ENCODE data around the gene POMGNT2.
"Not testable (repeated sequence)": the region's sequence is repeated elsewhere in the genome, so short reads cannot be mapped to it uniquely, and the experiment has no call there.

The POMGNT2 gene

DNA sequence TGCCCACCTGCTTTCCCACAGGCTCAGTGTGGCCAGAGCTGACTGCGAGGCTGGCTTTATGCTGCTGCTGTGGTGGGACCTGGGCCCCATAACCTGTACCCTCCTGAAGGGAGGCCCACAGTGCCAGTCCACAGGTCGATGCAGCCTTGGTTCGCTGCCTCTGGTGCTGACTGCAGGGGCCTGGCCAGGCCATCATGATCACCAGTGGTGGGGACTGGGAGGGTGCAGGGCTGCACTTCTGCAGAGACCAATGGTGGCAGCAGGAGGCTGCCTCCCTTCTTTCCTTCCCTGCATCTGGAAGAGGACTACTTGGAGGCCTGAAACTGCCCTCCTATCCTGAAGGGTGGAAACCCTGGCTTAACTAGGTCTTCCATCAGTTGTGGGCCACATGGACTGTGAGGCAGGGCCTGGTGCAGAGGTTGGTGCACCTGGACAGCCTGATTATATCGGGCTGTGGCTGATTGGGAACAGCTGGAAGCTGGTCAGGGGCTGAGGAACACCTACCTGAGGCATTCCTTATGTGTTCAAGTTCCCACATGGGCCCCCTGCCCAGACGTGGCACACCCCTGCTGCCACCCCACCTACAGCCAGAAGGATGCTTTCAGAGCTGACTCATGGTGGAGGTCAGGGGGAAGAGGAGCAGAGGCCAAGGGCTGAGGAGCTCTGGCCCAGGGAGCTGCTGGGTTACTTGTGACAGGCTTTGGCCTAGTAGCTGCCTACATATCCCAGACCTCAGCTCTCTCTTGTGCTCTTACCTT, 29.8 kb downstream of the POMGNT2 start:
- no peak for DNase-seq

DNA sequence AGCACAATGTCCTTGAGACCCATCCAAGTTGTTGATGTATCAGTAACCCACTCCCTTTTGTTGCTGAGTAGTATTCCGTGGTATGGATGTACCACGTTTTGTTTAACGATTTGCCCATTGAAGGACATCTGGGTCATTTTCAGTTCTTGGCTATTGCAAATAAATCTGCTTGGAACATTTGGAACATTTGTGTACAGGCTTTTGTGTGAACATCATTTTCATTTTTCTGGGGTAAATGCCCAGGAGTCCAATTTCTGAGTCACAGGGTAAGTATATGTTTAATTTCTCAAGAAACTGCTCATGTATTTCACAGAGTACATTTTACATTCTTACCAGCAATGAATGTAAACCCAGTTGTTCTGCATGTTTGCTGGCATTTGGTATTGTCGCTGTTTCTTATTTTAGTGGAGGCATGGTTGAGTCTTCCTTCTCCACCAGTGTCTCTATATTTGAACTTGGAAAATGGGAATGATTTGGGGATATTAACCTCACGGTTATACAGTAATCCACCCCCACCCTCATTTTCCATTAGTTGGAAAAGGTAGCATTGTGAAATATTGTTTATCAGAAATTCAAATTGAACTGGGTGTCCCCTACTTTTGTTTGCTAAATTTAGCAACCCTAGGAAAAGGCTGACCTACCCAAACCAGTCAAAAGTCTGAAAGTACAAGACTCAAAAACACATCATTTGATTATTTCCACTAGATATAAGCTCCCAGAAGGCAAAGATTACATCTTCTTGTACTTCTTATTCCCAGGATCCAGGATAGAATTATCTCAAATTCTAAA, 30.8 kb downstream of the POMGNT2 start:
- no peak for DNase-seq

DNA sequence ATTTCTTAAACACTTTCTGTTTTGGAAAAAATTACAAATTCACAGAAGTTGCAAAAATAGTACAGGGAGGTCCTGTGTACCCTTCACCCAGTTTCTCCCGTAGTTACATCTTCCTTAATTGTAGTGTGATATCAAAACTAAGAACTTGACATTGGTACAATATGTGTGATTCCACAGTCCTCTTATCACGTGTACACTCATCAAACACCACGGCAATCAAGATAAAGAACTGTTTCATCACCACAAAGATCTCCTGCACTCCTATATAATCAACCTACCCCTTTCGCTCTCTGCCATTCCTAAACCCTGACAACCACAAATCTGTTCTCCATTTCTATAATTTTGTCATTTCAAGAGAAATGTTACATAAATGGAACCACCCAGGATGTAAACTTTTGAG, 31.4 kb downstream of the POMGNT2 start:
- no peak for DNase-seq

DNA sequence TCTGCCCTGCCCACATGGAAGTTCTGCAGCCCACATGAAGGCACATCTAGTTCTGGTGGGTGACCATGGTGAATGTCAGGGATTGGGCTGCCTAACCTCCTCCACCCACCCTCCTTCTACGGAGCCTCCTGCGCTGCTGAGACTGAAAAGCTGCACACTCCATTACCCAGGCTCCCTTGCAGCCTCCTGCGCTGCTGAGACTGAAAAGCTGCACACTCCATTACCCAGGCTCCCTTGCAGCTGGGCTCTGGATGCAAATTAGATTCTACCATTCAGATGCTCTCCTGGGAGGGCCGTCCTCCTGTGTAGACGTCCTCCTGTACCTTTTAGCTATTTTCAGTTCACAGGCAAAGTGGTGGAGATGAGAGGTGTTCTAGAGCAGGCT, 32.1 kb downstream of the POMGNT2 start:
- no peak for DNase-seq

DNA sequence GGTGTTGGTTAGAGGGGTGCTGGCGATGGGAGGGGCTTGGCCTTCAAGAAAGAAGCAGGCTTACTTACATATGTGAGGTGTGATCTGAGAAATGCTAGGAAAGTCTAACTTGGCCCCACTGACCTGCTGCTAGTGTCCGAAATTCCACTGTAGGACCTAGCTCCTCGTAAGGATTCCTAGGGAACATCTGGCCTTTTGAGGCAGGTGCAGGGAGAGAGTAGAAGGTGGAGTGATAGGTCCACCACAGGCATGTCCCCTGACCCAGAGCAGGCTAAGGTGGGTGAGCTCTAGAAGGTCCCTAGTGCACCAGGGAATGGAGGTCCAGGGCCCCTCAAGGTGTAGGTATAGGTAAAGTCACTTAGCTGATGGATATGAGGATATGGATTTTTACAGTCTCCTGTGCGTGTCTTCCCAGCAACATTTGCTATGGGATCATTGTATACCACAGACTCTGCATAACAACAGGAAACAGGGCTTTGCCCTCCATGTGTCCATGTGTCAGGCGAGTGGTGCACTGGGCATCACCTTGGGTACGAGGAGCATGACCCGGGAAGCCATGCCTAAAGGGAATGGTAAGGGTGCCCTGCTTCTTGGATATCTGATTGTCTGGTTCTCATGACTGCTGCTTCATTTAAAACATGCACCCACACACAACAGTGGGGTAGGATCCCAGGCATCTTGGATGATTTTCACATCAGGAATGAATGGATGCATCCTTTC, 32.6 kb downstream of the POMGNT2 start:
- no peak for DNase-seq

DNA sequence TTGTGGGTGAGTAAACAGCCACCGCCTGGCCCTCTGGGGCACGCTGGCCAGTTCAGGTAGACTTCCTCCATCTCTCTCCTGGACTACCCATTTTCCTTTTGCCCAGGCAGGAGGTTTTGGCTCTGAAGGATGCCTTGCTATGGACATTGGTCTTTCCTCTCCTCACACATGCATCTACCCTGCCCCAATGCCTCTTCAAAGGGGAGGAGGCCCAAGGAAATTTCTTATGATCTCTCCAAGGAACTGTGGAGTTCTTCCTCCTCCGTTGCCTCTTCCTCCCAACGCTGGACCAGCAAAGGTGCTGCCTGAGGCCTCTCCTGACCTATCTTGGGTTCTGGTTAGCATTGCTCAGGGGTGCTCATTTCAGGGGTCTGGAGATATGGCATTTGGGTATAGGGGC, 33.5 kb downstream of the POMGNT2 start:
- DNase-seq, result no peak

DNA sequence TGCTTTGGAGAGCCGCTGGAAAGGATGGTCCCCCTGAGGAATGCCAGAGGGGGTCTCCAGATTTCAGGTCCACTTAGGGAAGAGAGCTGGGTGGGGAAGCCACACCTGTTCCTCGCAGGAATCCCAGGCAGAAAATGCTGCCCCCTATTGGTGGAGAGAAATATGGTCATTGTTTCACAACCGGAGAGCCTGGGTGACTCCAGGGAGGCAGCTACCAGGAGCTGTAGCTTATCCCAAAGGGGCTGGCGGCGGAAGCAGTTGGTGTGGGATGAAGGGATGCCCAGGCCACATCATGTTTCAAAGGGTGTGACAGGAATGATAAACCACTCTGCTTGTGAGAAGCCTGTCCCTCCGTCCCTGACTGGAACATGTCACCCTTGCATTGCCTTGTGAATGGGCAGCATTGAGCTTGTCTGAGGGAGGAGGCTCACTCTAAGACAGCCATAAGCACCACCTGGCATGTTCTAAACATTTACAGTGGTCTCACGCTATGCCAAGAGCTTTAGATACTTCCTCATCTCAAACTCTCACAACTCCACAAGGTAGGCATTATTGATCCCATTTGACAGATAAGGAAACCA, 34.5 kb downstream of the POMGNT2 start:
- DNase-seq, result no peak

DNA sequence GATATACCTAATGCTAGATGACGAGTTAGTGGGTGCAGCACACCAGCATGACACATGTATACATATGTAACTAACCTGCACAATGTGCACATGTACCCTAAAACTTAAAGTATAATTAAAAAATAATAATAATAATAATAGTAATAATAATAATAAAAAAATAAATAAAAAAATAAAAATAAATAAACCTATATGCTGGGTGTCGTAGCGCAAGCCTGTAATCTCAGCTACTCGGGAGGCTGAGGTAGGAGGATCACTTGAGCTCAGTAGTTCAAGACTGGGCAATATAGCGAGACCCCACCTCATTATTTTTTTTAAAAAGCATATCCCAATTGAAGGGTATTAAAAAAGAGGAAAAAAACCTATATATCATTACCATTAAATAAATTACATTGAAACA, 35.2 kb downstream of the POMGNT2 start:
- DNase-seq, result not testable (repeated sequence)

DNA sequence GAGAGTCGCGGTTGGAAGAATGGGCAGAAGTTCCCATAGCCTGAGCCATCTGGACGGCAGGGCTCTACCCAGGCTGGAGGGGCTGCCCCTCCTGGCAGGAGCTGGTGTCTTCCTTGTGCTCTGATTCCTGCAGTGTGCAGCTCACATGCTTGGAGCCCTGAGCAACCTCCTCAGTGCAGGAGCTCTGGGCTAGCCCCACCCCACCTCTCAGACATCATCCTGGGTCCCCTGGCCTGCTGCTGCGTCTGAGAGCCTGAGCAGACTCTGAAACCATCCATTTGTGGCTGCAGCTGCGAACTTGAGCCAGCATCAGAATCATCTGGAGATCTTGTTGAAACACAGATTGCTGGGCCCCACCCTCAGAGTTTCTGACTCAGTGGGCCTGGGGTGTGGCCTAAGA, 42.8 kb downstream of the POMGNT2 start:
- no peak for DNase-seq

DNA sequence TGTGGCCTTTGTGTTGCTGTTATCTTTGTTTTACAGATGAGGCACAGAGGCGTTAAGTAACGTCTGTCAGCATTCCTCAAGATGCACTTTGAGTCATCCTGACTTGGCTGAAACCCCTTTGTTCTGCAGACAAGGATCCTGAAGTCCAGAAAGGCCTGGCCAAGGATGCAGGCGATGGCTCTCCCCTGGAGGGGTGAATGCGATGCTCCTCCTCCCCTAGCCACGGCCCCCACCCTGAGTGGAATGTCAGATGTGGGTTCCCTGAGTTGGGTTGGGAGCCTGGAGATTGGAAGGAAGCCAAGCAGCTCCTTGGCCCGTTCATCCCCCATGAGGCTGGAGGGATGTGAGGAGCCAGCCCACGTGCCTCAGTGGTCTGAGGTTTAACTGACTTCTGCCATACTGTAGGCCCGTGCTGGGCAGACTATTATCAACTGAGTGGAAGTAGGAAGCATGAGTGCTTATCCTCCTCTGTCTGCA, 43.3 kb downstream of the POMGNT2 start:
- DNase-seq, result no peak

DNA sequence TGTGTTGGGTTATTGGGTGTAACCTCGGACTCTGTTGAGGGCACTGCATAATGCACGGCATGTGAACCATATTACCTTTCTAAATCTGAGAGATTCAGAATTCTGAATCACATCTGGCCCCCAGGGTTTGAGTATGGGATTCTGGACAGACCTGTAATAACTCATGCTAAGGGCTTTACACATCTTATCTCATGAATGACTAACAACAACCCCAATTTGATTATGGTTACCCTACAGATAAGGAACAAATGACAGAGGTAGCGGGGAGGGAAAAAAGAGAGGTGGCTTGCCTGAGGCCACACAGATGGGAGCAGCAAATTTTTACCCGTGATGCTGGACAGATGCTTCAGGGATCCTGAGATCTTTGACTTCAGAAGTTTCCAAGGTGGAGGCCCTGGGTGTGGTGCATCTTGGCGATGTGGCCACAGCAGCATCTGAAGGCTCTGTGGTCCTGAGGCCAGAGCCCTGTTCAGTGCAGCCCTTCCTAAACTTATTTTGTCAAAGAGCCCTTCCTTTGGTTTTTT, 43.8 kb downstream of the POMGNT2 start:
- no peak for DNase-seq

DNA sequence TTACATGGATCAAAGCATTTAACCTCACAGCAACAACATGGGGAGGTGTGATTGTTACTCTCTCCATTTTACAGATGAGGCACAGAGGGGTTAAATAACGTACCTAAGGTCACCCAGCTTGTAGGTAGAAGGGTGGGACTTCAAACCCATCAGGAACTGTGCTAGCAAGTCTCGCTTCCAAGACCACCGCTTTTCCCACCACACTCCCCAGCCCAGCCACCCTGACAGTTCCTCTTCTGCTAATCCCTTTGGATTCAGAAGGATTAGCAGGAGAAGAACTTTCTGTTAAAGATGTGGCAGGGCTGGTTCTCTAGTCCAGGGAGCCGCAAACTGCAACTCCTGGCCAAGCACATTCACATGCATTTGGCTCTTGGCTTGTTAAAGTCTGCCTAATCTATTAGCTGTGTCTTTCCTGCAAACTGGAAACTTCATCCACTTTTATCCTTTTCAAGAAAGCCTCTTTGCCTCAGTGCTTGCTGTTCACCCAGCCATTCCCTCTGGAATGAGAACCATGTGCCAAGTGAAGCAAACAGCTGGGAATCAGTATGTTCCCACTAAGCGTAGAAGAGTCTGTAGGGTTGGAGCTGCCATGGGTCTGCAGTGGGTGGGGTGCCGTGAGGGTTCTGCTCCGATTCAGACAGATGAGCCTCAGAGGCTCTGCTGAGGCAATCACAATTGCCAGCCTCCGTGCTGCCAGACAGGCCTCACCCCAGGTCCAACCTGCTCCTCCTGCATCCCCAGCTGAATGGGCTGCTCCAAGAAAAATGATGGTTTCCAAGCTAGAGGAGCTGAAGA, 44.6 kb downstream of the POMGNT2 start:
- DNase-seq, result no peak

DNA sequence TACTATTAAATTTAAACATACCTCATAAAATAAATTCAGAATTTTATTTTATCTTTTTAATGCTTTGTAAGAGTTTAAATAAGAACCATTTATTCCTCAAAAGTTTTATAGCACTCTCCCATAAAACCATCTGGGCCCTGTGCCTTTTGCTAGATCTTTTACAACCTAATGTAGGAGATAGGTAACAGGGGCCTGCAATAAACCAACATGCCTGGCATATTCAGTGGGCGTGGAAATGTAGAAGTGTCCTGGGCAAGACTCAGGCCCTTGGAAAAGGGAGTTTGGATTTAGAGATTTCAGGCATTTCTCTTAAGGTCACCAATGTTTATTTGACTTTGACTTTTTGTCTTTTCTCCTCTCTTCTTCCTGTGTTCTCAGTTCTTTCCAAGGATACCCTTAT, 46.4 kb downstream of the POMGNT2 start:
- DNase-seq, result no peak

DNA sequence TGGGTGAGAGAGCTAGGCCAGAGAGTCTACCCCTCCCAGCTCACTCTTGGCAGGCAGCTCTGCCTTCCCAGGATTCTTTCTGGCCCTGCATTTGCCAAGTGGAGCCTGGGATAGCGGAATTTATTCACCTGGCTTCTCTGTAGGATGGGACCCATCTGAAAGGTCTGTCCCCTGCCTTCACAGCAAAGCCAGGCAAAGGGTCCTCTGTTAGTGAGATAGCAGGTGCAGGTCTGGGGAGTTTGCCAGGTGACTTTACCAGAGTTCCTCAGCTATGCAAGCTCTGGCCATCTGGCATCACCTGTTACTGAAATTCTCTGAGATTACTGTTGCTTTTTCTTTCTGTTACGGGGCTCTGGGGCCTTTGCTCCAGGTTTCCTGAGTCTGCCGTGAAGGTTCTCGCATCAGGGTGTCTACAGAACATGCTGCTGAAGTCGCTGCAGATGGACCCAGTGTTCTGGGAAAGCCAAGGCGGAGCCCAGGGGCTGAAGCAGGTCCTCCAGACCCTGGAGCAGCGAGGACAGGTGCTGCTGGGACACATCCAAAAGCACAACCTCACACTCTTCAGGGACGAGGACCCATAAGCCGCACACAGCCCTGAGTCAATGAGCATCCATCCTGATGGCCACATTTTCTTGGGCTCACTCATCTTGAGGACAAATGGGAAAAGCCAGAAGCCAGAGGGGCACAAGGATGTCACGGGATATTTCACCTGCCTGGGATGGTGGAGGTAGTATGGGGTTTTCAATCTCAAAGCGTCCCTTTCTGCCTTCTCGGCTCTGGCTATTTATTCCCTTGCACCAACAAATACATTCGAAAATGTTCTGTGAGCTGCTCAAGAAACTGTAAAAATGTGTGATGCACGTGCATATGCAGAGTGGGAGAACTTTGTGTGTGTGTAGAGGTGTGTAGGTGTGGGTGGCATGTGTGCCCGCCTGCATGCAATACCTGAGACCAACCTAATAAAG, 49.8 kb downstream of the POMGNT2 start:
- no peak for DNase-seq

DNA sequence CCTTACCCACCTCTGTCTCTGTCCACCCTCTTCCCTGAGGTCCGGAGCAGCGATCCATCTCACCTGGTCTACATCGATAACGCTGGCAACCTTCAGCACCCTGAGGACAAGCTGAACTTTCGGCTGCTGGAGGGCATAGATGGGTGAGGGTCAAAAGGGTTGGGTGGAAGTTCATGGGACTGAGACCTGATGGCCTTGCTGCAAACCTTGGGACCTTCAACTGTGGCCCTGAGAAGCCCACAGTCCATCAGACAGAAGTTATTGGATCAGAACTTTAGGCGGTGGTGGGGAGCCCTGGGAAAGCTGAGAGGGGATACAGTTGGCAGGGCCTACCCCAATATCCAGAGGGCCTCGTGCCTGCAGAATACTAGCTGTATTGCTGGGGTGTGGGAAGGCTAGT, 50.5 kb downstream of the POMGNT2 start:
- no peak for DNase-seq

DNA sequence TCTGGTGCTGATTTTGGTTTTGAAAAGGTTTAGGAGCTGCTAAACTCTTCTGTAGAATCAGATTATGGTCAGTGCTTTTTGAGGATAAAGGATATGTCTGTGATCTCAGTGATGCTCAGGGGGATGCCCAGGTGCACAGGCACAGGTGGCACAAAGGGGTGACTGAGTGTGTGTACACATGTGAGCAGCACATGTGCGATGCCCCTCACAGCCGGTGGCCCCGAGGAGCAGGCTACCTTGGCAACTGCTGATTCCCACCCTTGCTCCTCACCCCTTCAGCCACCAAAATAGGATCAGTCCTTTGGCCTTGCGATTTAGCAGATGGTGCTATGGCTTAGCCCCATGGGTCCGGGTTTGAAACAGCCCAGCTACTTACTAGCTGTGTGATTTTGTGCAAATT, 51.1 kb downstream of the POMGNT2 start:
- DNase-seq, result no peak

DNA sequence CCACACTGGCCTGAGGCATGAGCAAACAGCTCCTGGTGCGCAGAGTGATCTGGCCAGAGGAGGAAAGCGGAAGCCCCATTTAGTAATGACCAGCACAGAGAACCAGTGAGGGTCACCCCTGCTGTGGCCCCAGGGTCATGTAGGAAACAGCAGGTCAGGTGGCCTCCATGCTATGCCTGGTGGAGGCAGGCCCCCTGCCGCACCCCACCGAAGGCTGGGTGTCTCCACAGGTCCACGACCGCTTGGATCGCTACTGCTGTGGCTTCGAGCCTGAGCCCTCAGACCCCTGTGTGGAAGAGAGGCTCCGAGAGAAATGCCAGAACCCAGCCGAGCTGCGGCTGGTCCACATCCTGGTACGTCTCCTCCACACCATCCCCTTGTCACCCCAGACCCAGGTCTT, 52.6 kb downstream of the POMGNT2 start:
- no peak for DNase-seq

DNA sequence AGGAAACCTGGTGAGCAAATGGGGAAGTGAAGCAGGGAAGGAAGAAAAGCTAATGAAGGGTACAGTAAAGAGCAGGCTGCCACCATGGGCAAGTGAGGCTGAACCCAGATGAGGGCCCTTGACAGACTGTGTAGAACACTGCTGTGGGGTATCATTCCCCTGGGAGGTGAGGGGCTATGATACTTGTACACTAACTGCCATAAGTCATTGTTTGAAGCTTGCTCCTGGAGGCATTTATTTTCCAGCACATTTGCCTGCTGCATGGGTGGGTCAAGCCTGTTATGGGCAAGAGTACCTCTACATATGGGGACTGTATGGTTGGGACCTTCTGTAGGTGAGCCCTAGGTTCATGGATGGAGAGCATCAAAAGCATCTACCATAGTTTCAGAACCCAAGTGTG, 57.4 kb downstream of the POMGNT2 start:
- no peak for DNase-seq

DNA sequence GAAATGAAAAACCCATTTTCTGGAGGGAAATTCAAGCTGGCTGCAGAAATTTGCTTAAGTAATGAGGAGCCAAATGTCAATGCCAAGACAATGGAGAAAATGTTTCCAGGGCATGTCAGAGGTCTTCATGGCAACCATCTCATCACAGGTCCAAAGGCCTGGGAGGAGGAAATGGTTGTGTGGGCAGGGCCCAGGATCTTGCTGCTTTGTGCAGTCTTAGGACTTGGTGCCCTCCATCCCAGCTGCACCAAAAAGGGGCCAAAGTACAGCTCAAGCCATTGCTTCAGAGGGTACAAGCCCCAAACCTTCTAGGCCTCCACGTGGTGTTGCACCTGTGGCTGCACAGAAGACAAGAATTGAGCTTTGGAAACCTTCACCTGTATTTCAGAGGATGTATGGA, 59.3 kb downstream of the POMGNT2 start:
- no peak for DNase-seq

DNA sequence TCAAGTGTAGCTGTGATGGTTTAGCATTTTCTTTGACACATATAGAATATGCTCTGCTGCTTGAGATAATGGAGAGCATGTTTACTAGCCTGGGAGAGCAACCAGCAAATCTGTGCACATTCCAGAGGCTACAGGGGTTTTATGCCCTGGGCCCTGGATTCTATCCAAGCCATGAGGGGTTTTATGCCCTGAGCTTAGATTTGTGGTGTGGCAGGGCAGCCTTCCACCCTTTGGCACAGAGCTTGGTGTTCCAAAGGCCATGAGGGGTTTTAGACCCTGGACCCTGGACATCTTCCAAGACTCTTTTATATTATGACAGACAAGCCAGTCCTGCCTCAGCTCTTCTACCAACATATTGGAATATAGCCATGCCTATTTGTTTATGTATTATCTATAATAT, 60.8 kb downstream of the POMGNT2 start:
- not testable (repeated sequence) for DNase-seq

DNA sequence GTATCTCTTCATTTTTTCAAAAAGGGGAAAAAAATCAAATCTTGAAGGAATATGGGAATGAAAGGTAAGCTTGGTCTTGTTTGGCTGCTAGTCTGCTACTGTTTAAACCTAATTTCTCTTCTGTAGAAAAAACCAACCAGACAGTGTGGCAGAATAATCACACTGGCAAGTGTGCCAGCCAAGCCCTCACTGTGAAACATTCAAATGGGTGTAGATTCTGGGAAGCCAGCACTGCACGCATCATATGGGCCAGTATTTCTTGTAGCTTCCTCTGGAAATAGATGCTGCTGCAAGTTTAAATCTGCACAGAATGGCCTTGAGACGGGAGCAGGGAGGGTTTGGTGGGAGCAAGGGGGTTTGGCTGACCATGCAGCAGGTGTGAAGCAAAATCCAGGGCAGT, 62.1 kb downstream of the POMGNT2 start:
- no peak for DNase-seq
